GM12878 (cell line): ENCODE measurements around the gene MCRIP2.

ENCODE experiments used
- CBX5 ChIP-seq: sonication (generic); IDR thresholded peaks from 2 replicates; pipeline ENCODE4 v1.6.1; 2016; ENCODE audit warnings: low read depth, moderate library complexity, mild to moderate bottlenecking, inconsistent platforms
- CREB1 ChIP-seq: IDR thresholded peaks from 2 replicates; pipeline ENCODE4 v1.6.1; 2012; ENCODE audit warnings: low read depth, mild to moderate bottlenecking, inconsistent platforms
- CTCF ChIP-seq, 3 experiments: IDR thresholded peaks in 2 of 3; conservative IDR thresholded peaks in 1 of 3; 2 replicates each; pipeline ENCODE4 v1.5.1; 2011; ENCODE audit warnings: low read depth in 3 of 3, low read length in 3 of 3, mild to moderate bottlenecking in 3 of 3, control low read depth in 2 of 3, moderate library complexity in 2 of 3, inconsistent platforms in 1 of 3, mixed read lengths in 1 of 3; ENCODE audit not compliant: control insufficient read depth in 2 of 3, insufficient read depth in 1 of 3; ENCODE audit errors: extremely low read depth in 1 of 3
- EED ChIP-seq: sonication (generic); IDR thresholded peaks from 2 replicates; pipeline ENCODE4 v1.6.1; 2016; ENCODE audit warnings: antibody characterized with exemption, low read depth
- EP300 ChIP-seq, 2 experiments: fragments of 150-350 bp in 1 of 2; IDR thresholded peaks; 2 replicates each; pipeline ENCODE4 v1.6.1; 2011 to 2012; ENCODE audit warnings: low read depth in 2 of 2, low read length in 2 of 2, borderline replicate concordance in 1 of 2, improper control_type of control experiment in 1 of 2, inconsistent platforms in 1 of 2; ENCODE audit not compliant: control insufficient read depth in 1 of 2
- GABPA ChIP-seq: IDR thresholded peaks from 2 replicates; pipeline ENCODE4 v1.6.1; 2014; ENCODE audit warnings: antibody characterized with exemption, low read depth, mild to moderate bottlenecking, inconsistent platforms
- IRF4 ChIP-seq: IDR thresholded peaks from 2 replicates; pipeline ENCODE4 v1.6.1; 2011; ENCODE audit warnings: low read depth, low read length
- MAX ChIP-seq: IDR thresholded peaks from 2 replicates; pipeline ENCODE4 v1.6.1; 2012; ENCODE audit warnings: low read depth, low read length, improper control_type of control experiment
- POLR2AphosphoS5 ChIP-seq: IDR thresholded peaks from 2 replicates; pipeline ENCODE4 v1.6.1; 2011; ENCODE audit warnings: mild to moderate bottlenecking, low read length, inconsistent platforms
- RCOR1 ChIP-seq: conservative IDR thresholded peaks from 2 replicates; pipeline ENCODE4 v1.6.1; 2012; ENCODE audit warnings: low read depth, low read length, improper control_type of control experiment
- SMC3 ChIP-seq: IDR thresholded peaks from 2 replicates; pipeline ENCODE4 v1.6.1; 2011; ENCODE audit warnings: low read length, improper control_type of control experiment, borderline replicate concordance
- SUZ12 ChIP-seq: fragments of 200-600 bp; sonication (generic); IDR thresholded peaks from one replicate; pipeline ENCODE4 v1.6.1; 2018; ENCODE audit warnings: antibody characterized with exemption, mild to moderate bottlenecking; ENCODE audit not compliant: unreplicated experiment
- ZBTB11 ChIP-seq: fragments of 450-650 bp; formaldehyde crosslinking; IDR thresholded peaks from 2 replicates; pipeline ENCODE4 v1.5.0; 2022; ENCODE audit warnings: mild to moderate bottlenecking, missing genetic modification characterization
- ZZZ3 ChIP-seq: IDR thresholded peaks from 2 replicates; pipeline ENCODE4 v1.6.1; 2011; ENCODE audit warnings: low read depth; ENCODE audit not compliant: control insufficient read depth, insufficient read length

- TF ChIP-seq SMC3 (no peak), POLR2AphosphoS5 (no peak), MAX (no peak), IRF4 (no peak), EP300 (IDR thresholded peaks at IDR 0.05; ENCODE audit: borderline replicate concordance in 1 of 2, control insufficient read depth in 1 of 2, low read depth in 2 of 2, low read length in 2 of 2) (no peak), RCOR1 (no peak), CTCF (IDR thresholded peaks at IDR 0.05 in 2 of 3, conservative IDR thresholded peaks at IDR 0.05 in 1 of 3; ENCODE audit: control insufficient read depth in 2 of 3, extremely low read depth in 1 of 3, insufficient read depth in 1 of 3, low read depth in 3 of 3, low read length in 3 of 3) (no peak), SUZ12 (no peak), EED (no peak), GABPA (no peak), ZBTB11 (CRISPR knock-in tag) (no peak), CREB1 (no peak), CBX5 (no peak), ZZZ3 (no peak)
These were observed 5.9 kb upstream of the MCRIP2 start for GRCh38 chr16:635573-636205.
